ENCODE results near the gene MYO18A.
A peak's percentile ranks its signal among the peaks of the same experiment; 100 is the strongest.

MYO18A gene

DNA sequence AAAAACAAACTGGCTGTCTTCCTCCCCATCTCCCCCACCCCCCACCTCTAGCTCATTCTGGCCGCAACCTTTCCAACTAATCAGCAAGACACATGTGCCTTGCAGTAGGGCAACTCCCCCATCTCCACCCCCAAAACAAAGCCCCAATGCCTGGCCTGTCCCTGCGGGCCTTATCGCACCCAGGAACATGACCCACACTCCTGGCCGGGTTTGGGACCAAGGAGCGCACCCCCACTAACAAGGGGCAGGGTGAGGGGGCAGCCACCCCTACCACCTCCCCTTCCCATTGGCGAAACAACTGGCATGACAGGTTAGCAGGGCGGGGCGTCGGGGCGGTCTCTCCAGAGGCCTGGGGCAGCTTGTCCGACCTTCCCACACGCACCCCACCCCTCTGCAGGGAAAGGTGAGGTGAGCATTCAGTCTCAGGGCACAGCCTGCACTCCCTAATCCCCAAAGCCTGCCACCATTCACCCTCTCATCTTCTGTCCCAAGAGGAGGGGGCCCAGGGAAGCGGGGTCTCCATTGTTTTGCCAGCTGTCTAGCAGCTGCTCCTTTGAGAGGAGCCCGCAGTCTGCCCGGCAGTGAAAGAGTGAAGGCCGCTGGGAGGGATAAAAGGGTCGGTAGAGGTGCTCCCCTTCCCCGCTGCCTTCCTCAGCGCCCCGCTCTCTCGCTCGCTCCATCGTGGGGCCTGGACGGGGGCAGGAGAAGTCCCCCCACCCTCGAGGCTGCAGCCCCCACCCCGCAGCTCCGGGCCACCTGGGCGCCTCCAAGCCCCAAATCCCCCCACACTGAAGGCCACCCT lies 765 bp downstream of the MYO18A start (continued):
- no peak for TF ChIP-seq ZNF571 (tag by site-specific recombination; IDR thresholded peaks at IDR 0.05)
- TF ChIP-seq, protein P1, sequence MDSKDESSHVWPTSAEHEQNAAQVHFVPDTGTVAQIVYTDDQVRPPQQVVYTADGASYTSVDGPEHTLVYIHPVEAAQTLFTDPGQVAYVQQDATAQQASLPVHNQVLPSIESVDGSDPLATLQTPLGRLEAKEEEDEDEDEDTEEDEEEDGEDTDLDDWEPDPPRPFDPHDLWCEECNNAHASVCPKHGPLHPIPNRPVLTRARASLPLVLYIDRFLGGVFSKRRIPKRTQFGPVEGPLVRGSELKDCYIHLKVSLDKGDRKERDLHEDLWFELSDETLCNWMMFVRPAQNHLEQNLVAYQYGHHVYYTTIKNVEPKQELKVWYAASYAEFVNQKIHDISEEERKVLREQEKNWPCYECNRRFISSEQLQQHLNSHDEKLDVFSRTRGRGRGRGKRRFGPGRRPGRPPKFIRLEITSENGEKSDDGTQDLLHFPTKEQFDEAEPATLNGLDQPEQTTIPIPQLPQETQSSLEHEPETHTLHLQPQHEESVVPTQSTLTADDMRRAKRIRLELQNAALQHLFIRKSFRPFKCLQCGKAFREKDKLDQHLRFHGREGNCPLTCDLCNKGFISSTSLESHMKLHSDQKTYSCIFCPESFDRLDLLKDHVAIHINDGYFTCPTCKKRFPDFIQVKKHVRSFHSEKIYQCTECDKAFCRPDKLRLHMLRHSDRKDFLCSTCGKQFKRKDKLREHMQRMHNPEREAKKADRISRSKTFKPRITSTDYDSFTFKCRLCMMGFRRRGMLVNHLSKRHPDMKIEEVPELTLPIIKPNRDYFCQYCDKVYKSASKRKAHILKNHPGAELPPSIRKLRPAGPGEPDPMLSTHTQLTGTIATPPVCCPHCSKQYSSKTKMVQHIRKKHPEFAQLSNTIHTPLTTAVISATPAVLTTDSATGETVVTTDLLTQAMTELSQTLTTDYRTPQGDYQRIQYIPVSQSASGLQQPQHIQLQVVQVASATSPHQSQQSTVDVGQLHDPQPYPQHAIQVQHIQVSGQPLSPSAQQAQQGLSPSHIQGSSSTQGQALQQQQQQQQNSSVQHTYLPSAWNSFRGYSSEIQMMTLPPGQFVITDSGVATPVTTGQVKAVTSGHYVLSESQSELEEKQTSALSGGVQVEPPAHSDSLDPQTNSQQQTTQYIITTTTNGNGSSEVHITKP (tag by site-specific recombination; IDR thresholded peaks at IDR 0.05): peak; percentile 55; the same call in 1 of the 2 replicates
- no peak for TF ChIP-seq ZFP69B (tag by site-specific recombination; IDR thresholded peaks at IDR 0.05)
- TF ChIP-seq GFI1B (tag by site-specific recombination; IDR thresholded peaks at IDR 0.05): no peak
- TF ChIP-seq ZNF600 (tag by site-specific recombination; IDR thresholded peaks at IDR 0.05): no peak
- TF ChIP-seq ZNF214 (tag by site-specific recombination; IDR thresholded peaks at IDR 0.05; ENCODE audit: borderline replicate concordance): no peak
- peak; percentile 89 for TF ChIP-seq SP3 (tag by site-specific recombination; IDR thresholded peaks at IDR 0.05)
- TF ChIP-seq, protein P2, sequence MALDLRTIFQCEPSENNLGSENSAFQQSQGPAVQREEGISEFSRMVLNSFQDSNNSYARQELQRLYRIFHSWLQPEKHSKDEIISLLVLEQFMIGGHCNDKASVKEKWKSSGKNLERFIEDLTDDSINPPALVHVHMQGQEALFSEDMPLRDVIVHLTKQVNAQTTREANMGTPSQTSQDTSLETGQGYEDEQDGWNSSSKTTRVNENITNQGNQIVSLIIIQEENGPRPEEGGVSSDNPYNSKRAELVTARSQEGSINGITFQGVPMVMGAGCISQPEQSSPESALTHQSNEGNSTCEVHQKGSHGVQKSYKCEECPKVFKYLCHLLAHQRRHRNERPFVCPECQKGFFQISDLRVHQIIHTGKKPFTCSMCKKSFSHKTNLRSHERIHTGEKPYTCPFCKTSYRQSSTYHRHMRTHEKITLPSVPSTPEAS (tag by site-specific recombination; IDR thresholded peaks at IDR 0.05): no peak
- TF ChIP-seq ZBTB20 (tag by site-specific recombination; IDR thresholded peaks at IDR 0.05): peak; percentile 34; the same call in 1 of the 2 replicates
- peak; percentile 72; the same call in 1 of the 2 replicates for TF ChIP-seq ZNF10 (tag by site-specific recombination; IDR thresholded peaks at IDR 0.05)
- no peak for TF ChIP-seq MEIS1 (CRISPR knock-in tag; IDR thresholded peaks at IDR 0.05; ENCODE audit: borderline replicate concordance)
- TF ChIP-seq KLF8 (tag by site-specific recombination; IDR thresholded peaks at IDR 0.05): 0 out of 2 replicates have a peak, but pooled peaks have one; percentile 30
- no peak for TF ChIP-seq ZNF311 (tag by site-specific recombination; IDR thresholded peaks at IDR 0.05; ENCODE audit: borderline replicate concordance)
- TF ChIP-seq ZNF510 (tag by site-specific recombination; IDR thresholded peaks at IDR 0.05; ENCODE audit: insufficient replicate concordance): no peak
- TF ChIP-seq ZIC2 (tag by site-specific recombination; IDR thresholded peaks at IDR 0.05): no peak
- TF ChIP-seq ZNF302 (tag by site-specific recombination; IDR thresholded peaks at IDR 0.05; ENCODE audit: low read depth): no peak
- TF ChIP-seq, protein P3, sequence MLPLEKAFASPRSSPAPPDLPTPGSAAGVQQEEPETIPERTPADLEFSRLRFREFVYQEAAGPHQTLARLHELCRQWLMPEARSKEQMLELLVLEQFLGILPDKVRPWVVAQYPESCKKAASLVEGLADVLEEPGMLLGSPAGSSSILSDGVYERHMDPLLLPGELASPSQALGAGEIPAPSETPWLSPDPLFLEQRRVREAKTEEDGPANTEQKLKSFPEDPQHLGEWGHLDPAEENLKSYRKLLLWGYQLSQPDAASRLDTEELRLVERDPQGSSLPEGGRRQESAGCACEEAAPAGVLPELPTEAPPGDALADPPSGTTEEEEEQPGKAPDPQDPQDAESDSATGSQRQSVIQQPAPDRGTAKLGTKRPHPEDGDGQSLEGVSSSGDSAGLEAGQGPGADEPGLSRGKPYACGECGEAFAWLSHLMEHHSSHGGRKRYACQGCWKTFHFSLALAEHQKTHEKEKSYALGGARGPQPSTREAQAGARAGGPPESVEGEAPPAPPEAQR (tag by site-specific recombination; IDR thresholded peaks at IDR 0.05): no peak
- TF ChIP-seq YY1 (tag by site-specific recombination; IDR thresholded peaks at IDR 0.05): no peak
- no peak for TF ChIP-seq ZNF175 (tag by site-specific recombination; IDR thresholded peaks at IDR 0.05)
- TF ChIP-seq ZNF529 (tag by site-specific recombination; IDR thresholded peaks at IDR 0.05; ENCODE audit: insufficient replicate concordance): no peak
- TF ChIP-seq ZNF558 (tag by site-specific recombination; IDR thresholded peaks at IDR 0.05): no peak
- no peak for TF ChIP-seq ZNF48 (tag by site-specific recombination; IDR thresholded peaks at IDR 0.05)
- TF ChIP-seq GLIS2 (tag by site-specific recombination; IDR thresholded peaks at IDR 0.05): peak; percentile 46
- TF ChIP-seq, protein P4, sequence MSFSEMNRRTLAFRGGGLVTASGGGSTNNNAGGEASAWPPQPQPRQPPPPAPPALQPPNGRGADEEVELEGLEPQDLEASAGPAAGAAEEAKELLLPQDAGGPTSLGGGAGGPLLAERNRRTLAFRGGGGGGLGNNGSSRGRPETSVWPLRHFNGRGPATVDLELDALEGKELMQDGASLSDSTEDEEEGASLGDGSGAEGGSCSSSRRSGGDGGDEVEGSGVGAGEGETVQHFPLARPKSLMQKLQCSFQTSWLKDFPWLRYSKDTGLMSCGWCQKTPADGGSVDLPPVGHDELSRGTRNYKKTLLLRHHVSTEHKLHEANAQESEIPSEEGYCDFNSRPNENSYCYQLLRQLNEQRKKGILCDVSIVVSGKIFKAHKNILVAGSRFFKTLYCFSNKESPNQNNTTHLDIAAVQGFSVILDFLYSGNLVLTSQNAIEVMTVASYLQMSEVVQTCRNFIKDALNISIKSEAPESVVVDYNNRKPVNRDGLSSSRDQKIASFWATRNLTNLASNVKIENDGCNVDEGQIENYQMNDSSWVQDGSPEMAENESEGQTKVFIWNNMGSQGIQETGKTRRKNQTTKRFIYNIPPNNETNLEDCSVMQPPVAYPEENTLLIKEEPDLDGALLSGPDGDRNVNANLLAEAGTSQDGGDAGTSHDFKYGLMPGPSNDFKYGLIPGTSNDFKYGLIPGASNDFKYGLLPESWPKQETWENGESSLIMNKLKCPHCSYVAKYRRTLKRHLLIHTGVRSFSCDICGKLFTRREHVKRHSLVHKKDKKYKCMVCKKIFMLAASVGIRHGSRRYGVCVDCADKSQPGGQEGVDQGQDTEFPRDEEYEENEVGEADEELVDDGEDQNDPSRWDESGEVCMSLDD (tag by site-specific recombination; IDR thresholded peaks at IDR 0.05): no peak
- no peak for TF ChIP-seq GLI4 (tag by site-specific recombination; IDR thresholded peaks at IDR 0.05)
- peak; percentile 69 for TF ChIP-seq SP2 (tag by site-specific recombination; IDR thresholded peaks at IDR 0.05)
- no peak for TF ChIP-seq ZNF221 (tag by site-specific recombination; IDR thresholded peaks at IDR 0.05; ENCODE audit: borderline replicate concordance)
- peak; percentile 47; the same call in 1 of the 2 replicates for TF ChIP-seq EGR2 (tag by site-specific recombination; IDR thresholded peaks at IDR 0.05; ENCODE audit: low read depth)
- peak; percentile 49 for TF ChIP-seq ZFHX2 (tag by site-specific recombination; conservative IDR thresholded peaks at IDR 0.05)
- peak; percentile 45; the same call in 1 of the 2 replicates for TF ChIP-seq ZBTB48 (tag by site-specific recombination; IDR thresholded peaks at IDR 0.05)

Data from HEK293 (cell line).